DND-41 (cell line): Measurements from ENCODE around the gene C10orf90.

Experiments used
- ATAC-seq: fragments of 200-7000 bp; cut with Tn5 transposase; 3 replicates; pipeline ENCODE4 v1.9.1; 2021; ENCODE audit warnings: low read depth; ENCODE audit not compliant: insufficient read depth
- DNase-seq: peaks from one replicate; pipeline ENCODE4 v3.0.0-alpha.2; 2020
- H2AFZ ChIP-seq: 2 replicates; pipeline ENCODE4 v1.6.0; 2012; ENCODE audit warnings: low read depth, low read length
- H3K27ac ChIP-seq: 2 replicates; pipeline ENCODE4 v1.5.1; 2012; ENCODE audit warnings: low read length, inconsistent platforms
- H3K27me3 ChIP-seq: fragments of 200-600 bp; sonication (generic); 2 replicates; pipeline ENCODE4 v1.6.0; 2012; ENCODE audit warnings: low read length, mild to moderate bottlenecking, inconsistent platforms; ENCODE audit not compliant: insufficient read depth, poor library complexity
- H3K36me3 ChIP-seq: 2 replicates; pipeline ENCODE4 v1.5.1; 2012; ENCODE audit warnings: low read length, inconsistent platforms; ENCODE audit not compliant: insufficient read depth
- H3K4me1 ChIP-seq: 2 replicates; pipeline ENCODE4 v1.5.1; 2012; ENCODE audit warnings: mild to moderate bottlenecking, low read length; ENCODE audit not compliant: insufficient read depth
- H3K4me2 ChIP-seq: 2 replicates; pipeline ENCODE4 v1.6.0; 2012; ENCODE audit warnings: mild to moderate bottlenecking, moderate library complexity, low read length, inconsistent platforms; ENCODE audit not compliant: insufficient read depth
- H3K4me3 ChIP-seq, 2 experiments: fragments of 200-600 bp in 1 of 2; shearing (Covaris generic) in 1 of 2; 2 replicates each; pipeline ENCODE4 v1.5.1; 2012 to 2016; ENCODE audit warnings: inconsistent platforms in 2 of 2, low read length in 2 of 2, mild to moderate bottlenecking in 2 of 2, low read depth in 1 of 2, moderate library complexity in 1 of 2
- H3K79me2 ChIP-seq: 2 replicates; pipeline ENCODE4 v1.6.0; 2012; ENCODE audit warnings: low read length, inconsistent platforms; ENCODE audit not compliant: insufficient read depth
- H3K9ac ChIP-seq: 2 replicates; pipeline ENCODE4 v1.6.0; 2012; ENCODE audit warnings: low read depth, mild to moderate bottlenecking, inconsistent platforms, low read length, moderate library complexity
- H3K9me3 ChIP-seq: 2 replicates; pipeline ENCODE4 v1.5.1; 2012; ENCODE audit warnings: low read length, moderate library complexity, mild to moderate bottlenecking, inconsistent platforms; ENCODE audit not compliant: insufficient read depth, severe bottlenecking
- H4K20me1 ChIP-seq: 2 replicates; pipeline ENCODE4 v1.6.0; 2012; ENCODE audit warnings: low read length; ENCODE audit not compliant: insufficient read depth
- EZH2 ChIP-seq: IDR thresholded peaks from 3 replicates; pipeline ENCODE4 v1.6.1; 2012; ENCODE audit warnings: borderline replicate concordance, low read depth, mild to moderate bottlenecking, moderate library complexity, low read length, inconsistent platforms; ENCODE audit not compliant: severe bottlenecking
- TF ChIP-seq, protein P1 (sequence below): IDR thresholded peaks from 2 replicates; pipeline ENCODE4 v1.5.1; 2012; ENCODE audit warnings: borderline replicate concordance, low read length, moderate library complexity, mild to moderate bottlenecking; ENCODE audit not compliant: poor library complexity, severe bottlenecking; ENCODE audit errors: extremely low read depth

Gene C10orf90

DNA sequence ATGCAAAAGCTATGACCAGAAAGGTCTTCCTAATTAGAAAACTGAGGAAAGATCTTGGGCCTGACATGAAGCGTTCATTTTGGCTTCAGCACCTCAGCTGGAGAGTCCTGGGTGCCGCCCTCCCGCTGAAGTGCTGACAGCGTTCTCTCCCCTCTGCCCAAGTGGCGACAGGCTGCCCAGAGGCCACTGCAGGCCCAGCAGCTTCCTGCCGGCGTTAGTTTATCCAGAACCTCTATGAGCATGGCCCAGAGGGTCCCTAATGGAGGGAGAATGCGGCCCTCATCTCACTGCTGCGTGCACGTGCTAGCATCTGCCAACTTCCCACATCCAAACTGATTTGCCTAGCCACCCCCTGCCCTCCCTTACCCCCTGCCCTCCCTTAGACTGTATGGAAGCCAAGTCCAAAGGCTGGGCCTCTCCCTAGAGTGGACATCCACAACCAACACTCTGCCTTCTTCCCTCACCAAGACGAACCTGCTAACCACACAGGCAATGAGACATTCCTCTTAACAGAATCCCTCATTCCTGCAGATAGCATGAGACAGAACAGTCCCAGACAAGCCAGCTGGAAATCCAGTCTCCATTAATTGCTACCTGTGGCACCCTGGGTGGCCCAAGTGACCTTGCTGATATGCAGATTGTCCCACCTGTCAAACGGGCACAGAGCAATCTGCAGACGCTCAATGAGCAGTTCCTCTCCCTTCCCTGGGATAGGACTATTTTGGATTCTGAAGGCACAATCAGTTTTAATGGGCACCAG lies 108.4 kb downstream of the C10orf90 start:
- Histone ChIP-seq H3K27me3 (no peaks in the 10 kb centered on the region), H3K9ac (no peak overlapping the region), H3K4me2 (no peak overlapping the region), H3K79me2 (no peaks in the 10 kb centered on the region), H4K20me1 (no peaks in the 10 kb centered on the region), H3K27ac (no peak overlapping the region), H2AFZ (no peak overlapping the region), H3K4me1 (no peaks in the 10 kb centered on the region), H3K9me3 (no peaks in the 10 kb centered on the region), H3K36me3 (no peaks in the 10 kb centered on the region), H3K4me3 (no peak overlapping the region)
- DNase-seq (no peak), ATAC-seq (no peak)
- TF ChIP-seq, protein P1, sequence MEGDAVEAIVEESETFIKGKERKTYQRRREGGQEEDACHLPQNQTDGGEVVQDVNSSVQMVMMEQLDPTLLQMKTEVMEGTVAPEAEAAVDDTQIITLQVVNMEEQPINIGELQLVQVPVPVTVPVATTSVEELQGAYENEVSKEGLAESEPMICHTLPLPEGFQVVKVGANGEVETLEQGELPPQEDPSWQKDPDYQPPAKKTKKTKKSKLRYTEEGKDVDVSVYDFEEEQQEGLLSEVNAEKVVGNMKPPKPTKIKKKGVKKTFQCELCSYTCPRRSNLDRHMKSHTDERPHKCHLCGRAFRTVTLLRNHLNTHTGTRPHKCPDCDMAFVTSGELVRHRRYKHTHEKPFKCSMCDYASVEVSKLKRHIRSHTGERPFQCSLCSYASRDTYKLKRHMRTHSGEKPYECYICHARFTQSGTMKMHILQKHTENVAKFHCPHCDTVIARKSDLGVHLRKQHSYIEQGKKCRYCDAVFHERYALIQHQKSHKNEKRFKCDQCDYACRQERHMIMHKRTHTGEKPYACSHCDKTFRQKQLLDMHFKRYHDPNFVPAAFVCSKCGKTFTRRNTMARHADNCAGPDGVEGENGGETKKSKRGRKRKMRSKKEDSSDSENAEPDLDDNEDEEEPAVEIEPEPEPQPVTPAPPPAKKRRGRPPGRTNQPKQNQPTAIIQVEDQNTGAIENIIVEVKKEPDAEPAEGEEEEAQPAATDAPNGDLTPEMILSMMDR, result no peak
- no peak for TF ChIP-seq EZH2

DNA sequence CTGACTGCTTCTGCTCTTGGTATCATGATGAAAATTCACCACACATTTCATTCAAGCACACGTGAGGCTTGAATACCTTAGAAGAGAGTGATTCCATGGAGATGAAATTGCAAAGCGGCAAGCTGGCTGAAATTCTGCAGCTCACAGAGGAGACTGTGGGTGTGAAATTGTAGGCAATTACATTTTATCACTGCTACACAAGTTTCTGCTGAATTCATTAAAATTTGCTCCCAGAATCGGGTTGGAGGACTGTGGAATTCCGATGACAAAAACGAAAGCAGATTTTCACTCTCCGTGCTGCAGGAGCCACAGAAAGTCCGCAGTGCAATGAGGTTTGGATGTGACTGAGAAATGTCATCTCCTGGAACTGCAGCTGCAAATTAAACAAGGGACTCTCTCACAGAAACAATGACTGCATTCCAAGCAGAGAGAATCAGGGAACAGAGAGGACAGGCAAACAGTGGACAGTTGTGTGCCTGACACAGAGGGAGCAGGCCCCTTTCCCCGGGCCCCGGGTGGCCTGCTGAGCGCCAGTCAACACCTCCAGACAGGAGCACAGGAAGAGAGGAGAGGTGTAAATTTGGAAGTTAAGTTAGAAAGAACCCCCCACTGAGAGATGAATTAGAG lies 109.1 kb downstream of the C10orf90 start:
- Histone ChIP-seq H3K4me2 (no peak overlapping the region), H3K27me3 (no peaks in the 10 kb centered on the region), H3K4me1 (no peaks in the 10 kb centered on the region), H4K20me1 (no peaks in the 10 kb centered on the region), H3K27ac (no peak overlapping the region), H2AFZ (no peak overlapping the region), H3K36me3 (no peaks in the 10 kb centered on the region), H3K79me2 (no peaks in the 10 kb centered on the region), H3K9ac (no peak overlapping the region), H3K9me3 (no peaks in the 10 kb centered on the region), H3K4me3 (no peak overlapping the region)
- TF ChIP-seq, protein P1, result no peak
- TF ChIP-seq EZH2, result no peak
- no peak for ATAC-seq
- DNase-seq, result no peak

DNA sequence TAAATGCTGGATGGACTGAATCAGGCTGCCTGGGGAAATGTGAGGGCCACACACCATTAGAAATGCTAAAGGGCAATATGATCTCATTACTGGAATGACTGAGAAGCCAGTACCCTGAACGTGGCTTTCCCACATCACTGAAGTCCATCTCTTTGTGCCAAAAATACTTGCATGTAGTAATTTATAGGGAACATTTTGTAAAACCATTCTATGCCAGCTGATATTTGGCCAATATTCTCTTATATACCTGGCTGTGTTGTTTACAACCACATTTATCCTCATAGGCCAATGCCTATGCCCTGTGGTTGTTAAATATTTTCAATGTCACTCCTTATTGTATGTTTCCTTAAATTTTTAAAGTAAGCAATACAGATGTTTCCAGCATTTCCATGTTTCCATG lies 111.6 kb downstream of the C10orf90 start:
- H3K36me3 ChIP-seq, result no peaks in the 10 kb centered on the region
- no peak overlapping the region for H3K4me3 ChIP-seq
- H3K9me3 ChIP-seq, result no peaks in the 10 kb centered on the region
- no peak overlapping the region for H3K27ac ChIP-seq
- no peaks in the 10 kb centered on the region for H3K27me3 ChIP-seq
- no peak overlapping the region for H3K4me2 ChIP-seq
- ATAC-seq, result no peak
- no peak overlapping the region for H3K9ac ChIP-seq
- no peak for DNase-seq
- no peaks in the 10 kb centered on the region for H3K79me2 ChIP-seq
- no peaks in the 10 kb centered on the region for H3K4me1 ChIP-seq
- TF ChIP-seq EZH2, result no peak
- TF ChIP-seq, protein P1, result no peak
- no peak overlapping the region for H2AFZ ChIP-seq
- no peaks in the 10 kb centered on the region for H4K20me1 ChIP-seq
